HepG2 (cell line): ENCODE data around the gene VCP. TPM values are rescaled to one million over a fixed set of nuclear protein-coding genes. Genes with fewer than 3 reads are reported as not detected.

ENCODE experiments used
- ARID5B ChIP-seq: IDR thresholded peaks from 2 replicates; pipeline ENCODE4 v1.4.0; 2020; ENCODE audit warnings: mild to moderate bottlenecking, missing genetic modification reagents
- E2F2 ChIP-seq: sonication (generic); formaldehyde crosslinking; IDR thresholded peaks from 2 replicates; pipeline ENCODE4 v1.4.0; 2020; ENCODE audit warnings: missing genetic modification reagents, borderline replicate concordance
- ELK4 ChIP-seq: sonication (generic); formaldehyde crosslinking; IDR thresholded peaks from 2 replicates; pipeline ENCODE4 v1.9.0; 2021; ENCODE audit warnings: missing genetic modification reagents, borderline replicate concordance
- FOXC1 ChIP-seq: sonication (generic); formaldehyde crosslinking; IDR thresholded peaks from 2 replicates; pipeline ENCODE4 v1.8.0; 2022; ENCODE audit warnings: mild to moderate bottlenecking, missing genetic modification reagents, borderline replicate concordance
- HMGXB4 ChIP-seq, 2 experiments: sonication (generic) in 1 of 2; formaldehyde crosslinking in 1 of 2; IDR thresholded peaks; 2 replicates each; pipeline versions ENCODE4 v1.4.0 to v1.6.1; 2018 to 2020; ENCODE audit warnings: missing genetic modification reagents in 2 of 2, borderline replicate concordance in 1 of 2, low read depth in 1 of 2, mild to moderate bottlenecking in 1 of 2, missing biosample characterization in 1 of 2
- NCOA2 ChIP-seq: sonication (generic); formaldehyde crosslinking; IDR thresholded peaks from 2 replicates; pipeline ENCODE4 v1.8.0; 2022; ENCODE audit warnings: inconsistent platforms
- ONECUT2 ChIP-seq: sonication (generic); formaldehyde crosslinking; IDR thresholded peaks from 2 replicates; pipeline ENCODE4 v1.4.0; 2020; ENCODE audit warnings: missing genetic modification reagents
- PITX1 ChIP-seq: sonication (generic); formaldehyde crosslinking; IDR thresholded peaks from 2 replicates; pipeline ENCODE4 v1.5.1; 2020; ENCODE audit warnings: mild to moderate bottlenecking, missing genetic modification reagents
- SALL1 ChIP-seq: sonication (generic); formaldehyde crosslinking; IDR thresholded peaks from 2 replicates; pipeline ENCODE4 v1.8.0; 2022; ENCODE audit warnings: mild to moderate bottlenecking, missing genetic modification reagents
- SMARCC2 ChIP-seq: fragments of 450-650 bp; IDR thresholded peaks from 2 replicates; pipeline ENCODE4 v1.6.1; 2017; ENCODE audit warnings: antibody characterized with exemption, mild to moderate bottlenecking
- ZNF101 ChIP-seq: sonication (generic); formaldehyde crosslinking; IDR thresholded peaks from 2 replicates; pipeline ENCODE4 v1.4.0; 2020; ENCODE audit warnings: mild to moderate bottlenecking, low read depth, missing genetic modification reagents, borderline replicate concordance
- ZNF24 ChIP-seq: fragments of 450-650 bp; IDR thresholded peaks from 2 replicates; pipeline ENCODE4 v1.6.1; 2017; ENCODE audit warnings: antibody characterized with exemption, mild to moderate bottlenecking
- ZNF431 ChIP-seq: sonication (generic); formaldehyde crosslinking; IDR thresholded peaks from 2 replicates; pipeline ENCODE4 v1.9.0; 2022; ENCODE audit warnings: missing genetic modification reagents, low read depth, mild to moderate bottlenecking, borderline replicate concordance
- ZNF784 ChIP-seq: sonication (generic); formaldehyde crosslinking; IDR thresholded peaks from 2 replicates; pipeline ENCODE4 v1.5.1; 2020; ENCODE audit warnings: missing genetic modification reagents, mild to moderate bottlenecking, borderline replicate concordance
- polyA plus RNA-seq, 8 experiments: library from polyadenylated mRNA; depleted of rRNA in 3 of 8; stranded (reverse) in 7 of 8; unstranded in 1 of 8; fragments of >200 nt; fragmentation: Illumina TruSeq in 4 of 8; extraction: Trizol in 4 of 8; gene quantifications; 2 replicates each; pipeline versions ENCODE4 v1.2.1 to v1.2.3, GENCODE V29; 2011 to 2016; ENCODE audit warnings: low read depth in 4 of 8, missing spikeins in 1 of 8, mixed read lengths in 1 of 8; ENCODE audit not compliant: insufficient read depth in 1 of 8
- total RNA-seq, 5 experiments: library from RNA; depleted of rRNA; stranded (reverse); fragments of >200 nt; fragmentation: Illumina TruSeq; extraction: Trizol; gene quantifications; 2 replicates each; pipeline ENCODE4 v1.2.3, GENCODE V29; 2016; ENCODE audit warnings: low read depth in 1 of 5

VCP gene
- total and polyA plus RNA-seq, 2 of the 13 experiments (the other 11 are each of a cell fraction or from before 2014, with no cell fraction given), result 143 to 391 TPM

GRCh38 chr9:35102769-35103659, 30.6 kb upstream of the VCP start, which contains the start of gene STOML2 (continued):
- no peak; the same call in 1 of the 2 replicates for TF ChIP-seq ZNF431 (CRISPR knock-in tag)
- peak; percentile 86 to 94; a peak in 3 of 4 replicates for TF ChIP-seq HMGXB4 (CRISPR knock-in tag; IDR thresholded peaks at IDR 0.05; ENCODE audit: borderline replicate concordance in 1 of 2, low read depth in 1 of 2)
- TF ChIP-seq ZNF101 (CRISPR knock-in tag), result no peak
- no peak for TF ChIP-seq SMARCC2
- TF ChIP-seq ZNF24, result no peak
- TF ChIP-seq E2F2 (CRISPR knock-in tag), result no peak
- no peak; the same call in 1 of the 2 replicates for TF ChIP-seq PITX1 (CRISPR knock-in tag)
- peak; percentile 88 for TF ChIP-seq SALL1 (CRISPR knock-in tag)
- TF ChIP-seq ONECUT2 (CRISPR knock-in tag), result no peak
- TF ChIP-seq ELK4, result peak; percentile 98; the same call in 1 of the 2 replicates
- TF ChIP-seq NCOA2, result peak; percentile 66
- peak; percentile 61; the same call in 1 of the 2 replicates for TF ChIP-seq FOXC1 (CRISPR knock-in tag)
- TF ChIP-seq ARID5B (CRISPR knock-in tag), result peak; percentile 50
- peak; percentile 78 for TF ChIP-seq ZNF784 (CRISPR knock-in tag)
